H1 (cell line): ENCODE data around the gene MTMR1. TPM values are rescaled to one million over a fixed set of nuclear protein-coding genes. Genes with fewer than 3 reads are reported as not detected.

Experiments used
- CTCF ChIA-PET: fragments of 300-600 bp; sonication (Branson Sonifier 250); formaldehyde crosslinking; loops from one replicate; lab custom pipeline; 2021; ENCODE audit not compliant: partially characterized antibody; lab: Charles Lee
- POLR2A ChIA-PET: fragments of 300-600 bp; sonication (Branson Sonifier 250); formaldehyde crosslinking; loops from one replicate; lab custom pipeline; 2021; ENCODE audit warnings: inconsistent platforms; ENCODE audit not compliant: partially characterized antibody; lab: Charles Lee
- DNase-seq, 2 experiments: peaks; one replicate each; pipeline versions ENCODE4 v3.0.0 to v3.0.0-alpha.2; 2010 to 2022; ENCODE audit warnings: low spot score in 2 of 2, low read depth in 1 of 2, mixed read lengths in 1 of 2
- FAIRE-seq: peaks from 2 replicates; lab custom pipeline; 2011; peaks lifted over from hg19 to GRCh38; lab: Jason Lieb, UNC
- H2AFZ ChIP-seq: 2 replicates; pipeline ENCODE4 v1.8.1; 2012; ENCODE audit warnings: low read length, inconsistent platforms
- H2AK5ac ChIP-seq: 2 replicates; pipeline ENCODE4 v1.6.1; 2013; ENCODE audit warnings: low read depth, low read length
- H2BK120ac ChIP-seq: replicated peaks from 2 replicates; pipeline ENCODE3; 2013; ENCODE audit warnings: low read depth, low read length, inconsistent platforms
- H2BK12ac ChIP-seq: 2 replicates; pipeline ENCODE4 v1.6.1; 2013; ENCODE audit warnings: low read depth, low read length
- H2BK15ac ChIP-seq: 2 replicates; pipeline ENCODE4 v1.6.1; 2013; ENCODE audit warnings: low read length
- H2BK20ac ChIP-seq: 2 replicates; pipeline ENCODE4 v1.6.1; 2013; ENCODE audit warnings: low read length
- H2BK5ac ChIP-seq: 2 replicates; pipeline ENCODE4 v1.6.1; 2013; ENCODE audit warnings: low read depth, low read length
- H3K14ac ChIP-seq: 2 replicates; pipeline ENCODE4 v1.6.1; 2013; ENCODE audit warnings: inconsistent platforms; ENCODE audit not compliant: insufficient read length
- H3K18ac ChIP-seq: 2 replicates; pipeline ENCODE4 v1.6.1; 2013; ENCODE audit warnings: low read length; ENCODE audit errors: extremely low read depth
- H3K23ac ChIP-seq: 2 replicates; pipeline ENCODE4 v1.6.1; 2013; ENCODE audit warnings: inconsistent platforms; ENCODE audit not compliant: insufficient read length
- H3K23me2 ChIP-seq: 2 replicates; pipeline ENCODE4 v1.6.1; 2013; ENCODE audit warnings: low read depth, low read length
- H3K27ac ChIP-seq: 2 replicates; pipeline ENCODE4 v1.6.1; 2011; ENCODE audit warnings: low read depth, low read length, inconsistent platforms
- H3K27me3 ChIP-seq, 4 experiments: replicated peaks in 1 of 4; 1 replicate in 1 of 4; 2 replicates in 3 of 4; pipeline versions ENCODE4 v1.6.1 to v1.8.1; 2011 to 2013; ENCODE audit warnings: low read length in 3 of 4, mild to moderate bottlenecking in 3 of 4, inconsistent platforms in 2 of 4, mixed read lengths in 2 of 4, moderate library complexity in 1 of 4; ENCODE audit not compliant: control insufficient read depth in 3 of 4, insufficient read depth in 3 of 4; ENCODE audit errors: extremely low read depth in 1 of 4
- H3K36me3 ChIP-seq, 4 experiments: 2 replicates each; pipeline versions ENCODE4 v1.6.1 to v1.8.1; 2011 to 2013; ENCODE audit warnings: mild to moderate bottlenecking in 4 of 4, low read length in 3 of 4, moderate library complexity in 2 of 4, control low read depth in 1 of 4, inconsistent platforms in 1 of 4; ENCODE audit not compliant: insufficient read depth in 4 of 4, control insufficient read depth in 2 of 4
- H3K4ac ChIP-seq: replicated peaks from 2 replicates; pipeline ENCODE3; 2013; ENCODE audit warnings: low read length, low read depth, mixed read lengths, inconsistent platforms; ENCODE audit not compliant: insufficient read length
- H3K4me1 ChIP-seq, 4 experiments: replicated peaks in 1 of 4; 1 replicate in 1 of 4; 2 replicates in 3 of 4; pipeline versions ENCODE4 v1.6.1 to v1.8.1; 2011 to 2013; ENCODE audit warnings: low read length in 3 of 4, inconsistent platforms in 2 of 4, mixed read lengths in 1 of 4; ENCODE audit not compliant: insufficient read depth in 4 of 4, control insufficient read depth in 3 of 4
- H3K4me2 ChIP-seq, 2 experiments: 2 replicates each; pipeline versions ENCODE4 v1.6.1 to v1.8.1; 2011 to 2013; ENCODE audit warnings: low read depth in 2 of 2, low read length in 2 of 2, control low read depth in 1 of 2, inconsistent platforms in 1 of 2, mild to moderate bottlenecking in 1 of 2; ENCODE audit not compliant: insufficient read depth in 1 of 2
- H3K4me3 ChIP-seq, 4 experiments: fragments of 200-600, 300-600 bp in 1 of 4; sonication (generic), shearing (Covaris generic), sonication (Bioruptor Twin) in 1 of 4; 2 replicates each; pipeline versions ENCODE4 v1.5.1 to v1.8.1; 2011 to 2016; ENCODE audit warnings: low read length in 4 of 4, low read depth in 3 of 4, control low read depth in 2 of 4, inconsistent platforms in 2 of 4, mild to moderate bottlenecking in 2 of 4, mixed read lengths in 1 of 4, moderate library complexity in 1 of 4; ENCODE audit not compliant: insufficient read depth in 2 of 4; ENCODE audit errors: extremely low read depth in 1 of 4
- H3K56ac ChIP-seq: replicated peaks from 2 replicates; pipeline ENCODE3; 2013; ENCODE audit warnings: low read depth, mild to moderate bottlenecking, mixed read lengths, low read length, inconsistent platforms; ENCODE audit not compliant: insufficient read length
- H3K79me1 ChIP-seq: 2 replicates; pipeline ENCODE4 v1.6.1; 2013; ENCODE audit warnings: low read depth, low read length, control low read depth
- H3K79me2 ChIP-seq, 2 experiments: 2 replicates each; pipeline versions ENCODE4 v1.6.1 to v1.8.1; 2012 to 2013; ENCODE audit warnings: low read length in 2 of 2, mild to moderate bottlenecking in 2 of 2, inconsistent platforms in 1 of 2; ENCODE audit not compliant: insufficient read depth in 2 of 2, control insufficient read depth in 1 of 2
- H3K9ac ChIP-seq, 4 experiments: replicated peaks in 1 of 4; 1 replicate in 1 of 4; 2 replicates in 3 of 4; pipeline versions ENCODE4 v1.6.1 to v1.8.1; 2011 to 2013; ENCODE audit warnings: low read depth in 3 of 4, low read length in 3 of 4, control low read depth in 2 of 4, mild to moderate bottlenecking in 2 of 4, moderate library complexity in 2 of 4, inconsistent platforms in 1 of 4; ENCODE audit errors: extremely low read depth in 1 of 4
- H3K9me3 ChIP-seq, 2 experiments: 2 replicates each; pipeline versions ENCODE4 v1.6.1 to v1.8.1; 2012 to 2013; ENCODE audit warnings: mild to moderate bottlenecking in 2 of 2, moderate library complexity in 2 of 2, control low read depth in 1 of 2, inconsistent platforms in 1 of 2, low read depth in 1 of 2, low read length in 1 of 2, mixed read lengths in 1 of 2; ENCODE audit not compliant: insufficient read depth in 2 of 2
- H4K20me1 ChIP-seq, 2 experiments: replicated peaks in 1 of 2; 2 replicates each; pipeline versions ENCODE3 to v1.8.1; 2011 to 2013; ENCODE audit warnings: inconsistent platforms in 2 of 2, low read length in 2 of 2, mild to moderate bottlenecking in 1 of 2; ENCODE audit not compliant: insufficient read depth in 2 of 2, control insufficient read depth in 1 of 2
- H4K5ac ChIP-seq: 2 replicates; pipeline ENCODE4 v1.6.1; 2013; ENCODE audit warnings: low read length, low read depth, mixed read lengths, inconsistent platforms; ENCODE audit not compliant: insufficient read length
- H4K8ac ChIP-seq: 2 replicates; pipeline ENCODE4 v1.8.0; 2013; ENCODE audit warnings: mild to moderate bottlenecking, moderate library complexity, low read length, inconsistent platforms; ENCODE audit not compliant: insufficient read depth; ENCODE audit errors: extremely low read depth
- H4K91ac ChIP-seq: replicated peaks from 2 replicates; pipeline ENCODE3; 2013; ENCODE audit warnings: low read length, mixed read lengths, inconsistent platforms; ENCODE audit not compliant: insufficient read length
- CHD2 ChIP-seq: IDR thresholded peaks from 2 replicates; pipeline ENCODE4 v1.6.1; 2012; ENCODE audit warnings: low read length, improper control_type of control experiment
- EP300 ChIP-seq, 2 experiments: IDR thresholded peaks; 1 replicate in 1 of 2; 2 replicates in 1 of 2; pipeline ENCODE4 v1.6.1; 2011 to 2012; ENCODE audit warnings: low read depth in 2 of 2, low read length in 2 of 2, mild to moderate bottlenecking in 2 of 2, borderline replicate concordance in 1 of 2, inconsistent platforms in 1 of 2, moderate library complexity in 1 of 2
- FOSL1 ChIP-seq: IDR thresholded peaks from 2 replicates; pipeline ENCODE4 v1.6.1; 2011; ENCODE audit warnings: mild to moderate bottlenecking, low read depth, low read length, moderate library complexity; ENCODE audit not compliant: insufficient read depth
- KDM1A ChIP-seq: fragments of 200-600, 300-600 bp; sonication (generic); IDR thresholded peaks from 2 replicates; pipeline ENCODE4 v1.7.1; 2016; ENCODE audit warnings: mild to moderate bottlenecking, low read length, borderline replicate concordance
- KDM5A ChIP-seq: fragments of 200-600 bp; IDR thresholded peaks from 2 replicates; pipeline ENCODE4 v1.7.1; 2012; ENCODE audit warnings: mild to moderate bottlenecking, low read length, inconsistent platforms, mixed read lengths
- MAFK ChIP-seq: IDR thresholded peaks from 2 replicates; pipeline ENCODE4 v1.6.1; 2012; ENCODE audit warnings: low read depth, mild to moderate bottlenecking, improper control_type of control experiment, low read length
- SP2 ChIP-seq: IDR thresholded peaks from 2 replicates; pipeline ENCODE4 v1.6.1; 2012; ENCODE audit warnings: mild to moderate bottlenecking, low read length, inconsistent platforms
- WGBS, 2 experiments: shearing (Covaris generic) in 1 of 2; methylation state at CpG; one replicate each; pipeline versions ENCODE4 v1.1.6 to v1.1.7; 2013 to 2015; ENCODE audit warnings: low lambda C conversion rate in 2 of 2, mixed read lengths in 2 of 2, inconsistent platforms in 1 of 2, low coverage in 1 of 2, missing lambda C conversion rate in 1 of 2; ENCODE audit not compliant: insufficient replicate concordance in 2 of 2, insufficient coverage in 1 of 2, insufficient read length in 1 of 2; ENCODE audit errors: extremely low coverage in 1 of 2, missing lambda C conversion rate in 1 of 2; 5-methylcytosine and 5-hydroxymethylcytosine counted together
- polyA plus RNA-seq, 7 experiments: library from polyadenylated mRNA; depleted of rRNA in 3 of 7; stranded (reverse) in 5 of 7; unstranded in 2 of 7; fragments of >200 nt in 5 of 7; fragments of 200-250 nt in 2 of 7; gene quantifications; 1 replicate in 5 of 7; 2 replicates in 1 of 7; 4 replicates in 1 of 7; pipeline versions ENCODE4 v1.2.1 to v1.2.3, GENCODE V29; 2011 to 2013; ENCODE audit warnings: missing spikeins in 2 of 7, mixed read lengths in 2 of 7
- total RNA-seq: library from RNA; stranded (reverse); fragmentation: NEBNext Ultra II Directional; extraction: Animal tissue kit (Norgen Biotek cat#: 25700); gene quantifications from 2 replicates; pipeline ENCODE4 v1.2.1, GENCODE V29; 2021

The MTMR1 gene
- total and polyA plus RNA-seq, 2 of the 8 experiments (the other 6 are each of a cell fraction or from before 2014, with no cell fraction given): 15.1 to 23.8 TPM

GRCh38 chrX:150696866-150697265 lies 3.7 kb downstream of the MTMR1 start:
- 78% methylated on average over 3 of the region's 4 CpGs; no CpG with 5 or more reads in 1 of the 2 experiments for WGBS, 2 experiments
- Histone ChIP-seq H3K27me3 (no peaks in the 10 kb centered on the region), H2AFZ (no peak overlapping the region), H4K5ac (no peak overlapping the region), H3K23me2 (peaks cover 2% of the 10 kb centered on the region; the same call in 1 of the 2 replicates), H3K36me3 (no peaks in the 10 kb centered on the region; a peak in 1 of 8 replicates), H3K4ac (no peak overlapping the region), H2AK5ac (no peak overlapping the region), H3K9me3 (no peaks in the 10 kb centered on the region), H3K27ac (no peak overlapping the region), H4K8ac (no peak overlapping the region), H2BK5ac (no peak overlapping the region), H3K56ac (no peak overlapping the region), H2BK12ac (no peak overlapping the region), H3K79me1 (no peaks in the 10 kb centered on the region), H2BK120ac (no peak overlapping the region), H3K4me1 (peaks cover 0 to 2% (median 0%) of the 10 kb centered on the region in 4 experiments; a peak in 2 of 7 replicates), H3K23ac (no peak overlapping the region), H4K20me1 (no peaks in the 10 kb centered on the region), H3K79me2 (peaks cover 0 to 3% of the 10 kb centered on the region in 2 experiments; a peak in 2 of 4 replicates), H3K9ac (no peak overlapping the region), H4K91ac (no peak overlapping the region), H3K18ac (no peak overlapping the region), H3K4me2 (no peak overlapping the region), H2BK20ac (no peak overlapping the region), H2BK15ac (no peak overlapping the region), H3K14ac (no peak overlapping the region), H3K4me3 (no peak overlapping the region)
- FAIRE-seq: no peak
- DNase-seq: no peak
- ChIA-PET POLR2A (interaction anchor here (1.5 kb wide), 1 partner anchor 13 kb away, joined by 3 read pairs; no protein-coding TSS in a partner anchor), CTCF (interaction anchor here (1.2 kb wide), 1 partner anchor 18 kb away, joined by 3 read pairs; no protein-coding TSS in a partner anchor)
- no peak for TF ChIP-seq SP2
- no peak for TF ChIP-seq KDM5A
- no peak for TF ChIP-seq MAFK
- TF ChIP-seq EP300 (IDR thresholded peaks at IDR 0.05; ENCODE audit: borderline replicate concordance in 1 of 2, low read depth in 2 of 2, low read length in 2 of 2): no peak
- no peak for TF ChIP-seq CHD2
- no peak for TF ChIP-seq FOSL1
- no peak for TF ChIP-seq KDM1A
